Measurements from ENCODE around the gene CLDND1.

The CLDND1 gene

GRCh38 chr3:98536456-98537017 lies 13.8 kb upstream of the CLDND1 start:
- FAIRE-seq (no peak), DNase-seq (ENCODE audit: insufficient read length, low spot score) (no peak)
- no peak for TF ChIP-seq POLR2A (IDR thresholded peaks at IDR 0.05; ENCODE audit: low read depth, low read length)

- DNase-seq (ENCODE audit: insufficient read length, low spot score) (no peak), FAIRE-seq (no peak)
- TF ChIP-seq POLR2A (IDR thresholded peaks at IDR 0.05; ENCODE audit: low read depth, low read length) = no peak
These were observed 12.0 kb upstream of the CLDND1 start for GRCh38 chr3:98534734-98535133.

- no peak for TF ChIP-seq POLR2A (IDR thresholded peaks at IDR 0.05; ENCODE audit: low read depth, low read length)
- no peak for FAIRE-seq
These were observed 11.5 kb upstream of the CLDND1 start for GRCh38 chr3:98534168-98534567.

GRCh38 chr3:98532709-98533571 lies 10.2 kb upstream of the CLDND1 start:
- FAIRE-seq = no peak
- DNase-seq (ENCODE audit: insufficient read length, low spot score) = no peak
- no peak for TF ChIP-seq POLR2A (IDR thresholded peaks at IDR 0.05; ENCODE audit: low read depth, low read length)

More at GRCh38 chr3:98534168-98534567, 11.5 kb upstream of the CLDND1 start:
- no peak for DNase-seq (ENCODE audit: insufficient read length, low spot score)

GRCh38 chr3:98532275-98532637 lies 9.6 kb upstream of the CLDND1 start:
- FAIRE-seq (no peak), DNase-seq (ENCODE audit: insufficient read length, low spot score) (no peak)
- no peak for TF ChIP-seq POLR2A (IDR thresholded peaks at IDR 0.05; ENCODE audit: low read depth, low read length)

- DNase-seq (ENCODE audit: insufficient read length, low spot score) (no peak), FAIRE-seq (no peak)
- TF ChIP-seq POLR2A (IDR thresholded peaks at IDR 0.05; ENCODE audit: low read depth, low read length) = no peak
These were observed 9.0 kb upstream of the CLDND1 start, which contains the start of gene GPR15 for GRCh38 chr3:98531622-98532274. Gene GPR15 (plus strand): TSS chr3:98531978. CDS start chr3:98532034, 56 bp downstream.

GRCh38 chr3:98530676-98531075 lies 8.0 kb upstream of the CLDND1 start:
- no peak for TF ChIP-seq POLR2A (IDR thresholded peaks at IDR 0.05; ENCODE audit: low read depth, low read length)
- FAIRE-seq (no peak), DNase-seq (ENCODE audit: insufficient read length, low spot score) (no peak)

GRCh38 chr3:98529856-98530459 lies 7.3 kb upstream of the CLDND1 start:
- DNase-seq (ENCODE audit: insufficient read length, low spot score) (no peak), FAIRE-seq (no peak)
- TF ChIP-seq POLR2A (IDR thresholded peaks at IDR 0.05; ENCODE audit: low read depth, low read length) = no peak

- DNase-seq (ENCODE audit: insufficient read length, low spot score) = no peak
- no peak for FAIRE-seq
- no peak for TF ChIP-seq POLR2A (IDR thresholded peaks at IDR 0.05; ENCODE audit: low read depth, low read length)
These were observed 6.0 kb upstream of the CLDND1 start for GRCh38 chr3:98528474-98529346.

- no peak for FAIRE-seq
- no peak for TF ChIP-seq POLR2A (IDR thresholded peaks at IDR 0.05; ENCODE audit: low read depth, low read length)
- DNase-seq (ENCODE audit: insufficient read length, low spot score) = no peak
These were observed 2.8 kb upstream of the CLDND1 start for GRCh38 chr3:98525494-98525893.

GRCh38 chr3:98521897-98522543 lies 682 bp downstream of the CLDND1 start:
- peak; percentile 92 for FAIRE-seq
- peak; percentile 23 for DNase-seq (ENCODE audit: insufficient read length, low spot score)
- no peak for TF ChIP-seq POLR2A (IDR thresholded peaks at IDR 0.05; ENCODE audit: low read depth, low read length)

- TF ChIP-seq POLR2A (IDR thresholded peaks at IDR 0.05; ENCODE audit: low read depth, low read length) = no peak
- no peak for DNase-seq (ENCODE audit: insufficient read length, low spot score)
- FAIRE-seq = peak; percentile 45
These were observed 3.4 kb downstream of the CLDND1 start for GRCh38 chr3:98519351-98519750.

GRCh38 chr3:98518816-98519215 lies 3.9 kb downstream of the CLDND1 start:
- no peak for TF ChIP-seq POLR2A (IDR thresholded peaks at IDR 0.05; ENCODE audit: low read depth, low read length)
- FAIRE-seq = no peak
- no peak for DNase-seq (ENCODE audit: insufficient read length, low spot score)
